Measurements from ENCODE around the gene EDA2R. TPM values are rescaled to one million over a fixed set of nuclear protein-coding genes. Genes with fewer than 3 reads are reported as not detected.

EDA2R gene
- total RNA-seq, 1 donor from 2014 or later = 8.0 TPM

- TF ChIP-seq EZH2 (IDR thresholded peaks at IDR 0.05) = no peak
- no peak for TF ChIP-seq EZH2phosphoT487 (IDR thresholded peaks at IDR 0.05)
- TF ChIP-seq, protein P1, sequence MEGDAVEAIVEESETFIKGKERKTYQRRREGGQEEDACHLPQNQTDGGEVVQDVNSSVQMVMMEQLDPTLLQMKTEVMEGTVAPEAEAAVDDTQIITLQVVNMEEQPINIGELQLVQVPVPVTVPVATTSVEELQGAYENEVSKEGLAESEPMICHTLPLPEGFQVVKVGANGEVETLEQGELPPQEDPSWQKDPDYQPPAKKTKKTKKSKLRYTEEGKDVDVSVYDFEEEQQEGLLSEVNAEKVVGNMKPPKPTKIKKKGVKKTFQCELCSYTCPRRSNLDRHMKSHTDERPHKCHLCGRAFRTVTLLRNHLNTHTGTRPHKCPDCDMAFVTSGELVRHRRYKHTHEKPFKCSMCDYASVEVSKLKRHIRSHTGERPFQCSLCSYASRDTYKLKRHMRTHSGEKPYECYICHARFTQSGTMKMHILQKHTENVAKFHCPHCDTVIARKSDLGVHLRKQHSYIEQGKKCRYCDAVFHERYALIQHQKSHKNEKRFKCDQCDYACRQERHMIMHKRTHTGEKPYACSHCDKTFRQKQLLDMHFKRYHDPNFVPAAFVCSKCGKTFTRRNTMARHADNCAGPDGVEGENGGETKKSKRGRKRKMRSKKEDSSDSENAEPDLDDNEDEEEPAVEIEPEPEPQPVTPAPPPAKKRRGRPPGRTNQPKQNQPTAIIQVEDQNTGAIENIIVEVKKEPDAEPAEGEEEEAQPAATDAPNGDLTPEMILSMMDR (IDR thresholded peaks at IDR 0.05) = no peak
- Mint-ChIP-seq H3K36me3 (no peaks in the 10 kb centered on the region), H3K27me3 (ENCODE audit: insufficient read depth, low read depth) (peaks cover 3% of the 10 kb centered on the region), H3K9me3 (peaks cover 8% of the 10 kb centered on the region), H3K27ac (no peak overlapping the region), H3K4me1 (peaks cover 2% of the 10 kb centered on the region), H3K4me3 (no peak overlapping the region)
- Histone ChIP-seq H3K4me2 (no peak overlapping the region), H3K36me3 (no peaks in the 10 kb centered on the region), H3K27me3 (no peaks in the 10 kb centered on the region), H3K9me3 (ENCODE audit: low read depth) (no peaks in the 10 kb centered on the region), H3K4me1 (peaks cover 5% of the 10 kb centered on the region), H3F3A (ENCODE audit: low read depth) (peaks cover 3% of the 10 kb centered on the region), H4K20me1 (ENCODE audit: low read depth) (no peaks in the 10 kb centered on the region), H3K27ac (no peak overlapping the region), H3K9ac (no peak overlapping the region), H2AFZ (replicated peaks) (no peak overlapping the region), H3K79me2 (ENCODE audit: low read depth) (peaks cover 30% of the 10 kb centered on the region), H3K4me3 (no peak overlapping the region)
- no peak for DNase-seq (ENCODE audit: low spot score)
Measured at GRCh38 chrX:66632981-66633380, 5.9 kb downstream of the EDA2R start.

DNA sequence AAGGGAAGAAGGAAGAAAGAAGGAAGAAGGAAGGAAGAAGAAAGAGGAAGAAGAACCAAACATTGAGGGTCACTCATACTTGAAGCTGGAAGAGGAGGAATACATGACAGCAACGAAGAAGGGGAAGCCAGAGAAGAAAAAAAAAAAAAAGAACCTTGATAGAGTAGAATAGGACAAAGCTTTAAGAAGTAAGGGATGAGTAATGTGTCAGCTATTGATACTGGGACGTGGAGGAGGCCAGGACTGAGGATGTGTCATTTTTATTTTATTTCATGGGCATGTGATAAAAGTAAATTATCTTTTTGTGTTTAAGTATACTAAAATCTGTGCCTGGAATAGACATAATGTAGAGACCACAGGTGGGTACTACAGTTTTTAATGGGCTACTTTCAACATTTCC is 6.4 kb downstream of the EDA2R start:
- no peaks in the 10 kb centered on the region for H3K27me3 ChIP-seq
- peaks cover 3% of the 10 kb centered on the region for H3K27me3 Mint-ChIP-seq (ENCODE audit: insufficient read depth, low read depth)
- H3K4me2 ChIP-seq = no peak overlapping the region
- H3K79me2 ChIP-seq (ENCODE audit: low read depth) = peaks cover 35% of the 10 kb centered on the region
- H3K9ac ChIP-seq = no peak overlapping the region
- no peaks in the 10 kb centered on the region for H4K20me1 ChIP-seq (ENCODE audit: low read depth)
- H3K27ac ChIP-seq = no peak overlapping the region
- H3F3A ChIP-seq (ENCODE audit: low read depth) = no peaks in the 10 kb centered on the region
- no peak for DNase-seq (ENCODE audit: low spot score)
- H3K4me1 ChIP-seq = peaks cover 3% of the 10 kb centered on the region
- H3K4me3 Mint-ChIP-seq = no peak overlapping the region
- H3K36me3 Mint-ChIP-seq = no peaks in the 10 kb centered on the region
- TF ChIP-seq, protein P1 (IDR thresholded peaks at IDR 0.05) = no peak
- TF ChIP-seq EZH2 (IDR thresholded peaks at IDR 0.05) (no peak), EZH2phosphoT487 (IDR thresholded peaks at IDR 0.05) (no peak)
- H3K4me3 ChIP-seq = no peak overlapping the region
- H3K9me3 ChIP-seq (ENCODE audit: low read depth) = no peaks in the 10 kb centered on the region
- no peak overlapping the region for H3K27ac Mint-ChIP-seq
- no peak overlapping the region for H2AFZ ChIP-seq (replicated peaks)
- H3K36me3 ChIP-seq = no peaks in the 10 kb centered on the region
- peaks cover 2% of the 10 kb centered on the region for H3K4me1 Mint-ChIP-seq
- peaks cover 8% of the 10 kb centered on the region for H3K9me3 Mint-ChIP-seq

- no peaks in the 10 kb centered on the region for H3K4me1 ChIP-seq
- H3K4me2 ChIP-seq = no peak overlapping the region
- Mint-ChIP-seq H3K9me3 (peaks cover 18% of the 10 kb centered on the region), H3K27me3 (ENCODE audit: insufficient read depth, low read depth) (peaks cover 4% of the 10 kb centered on the region), H3K4me3 (no peak overlapping the region), H3K36me3 (no peaks in the 10 kb centered on the region), H3K4me1 (no peaks in the 10 kb centered on the region), H3K27ac (no peak overlapping the region)
- no peaks in the 10 kb centered on the region for H4K20me1 ChIP-seq (ENCODE audit: low read depth)
- no peak overlapping the region for H3K27ac ChIP-seq
- H3K36me3 ChIP-seq = no peaks in the 10 kb centered on the region
- peaks cover 34% of the 10 kb centered on the region for H3K79me2 ChIP-seq (ENCODE audit: low read depth)
- no peak for DNase-seq (ENCODE audit: low spot score)
- no peaks in the 10 kb centered on the region for H3K27me3 ChIP-seq
- no peaks in the 10 kb centered on the region for H3K9me3 ChIP-seq (ENCODE audit: low read depth)
- TF ChIP-seq EZH2 (IDR thresholded peaks at IDR 0.05) (no peak), EZH2phosphoT487 (IDR thresholded peaks at IDR 0.05) (no peak)
- TF ChIP-seq, protein P1 (IDR thresholded peaks at IDR 0.05) = no peak
- no peak overlapping the region for H3K9ac ChIP-seq
- no peak overlapping the region for H3K4me3 ChIP-seq
- H3F3A ChIP-seq (ENCODE audit: low read depth) = no peaks in the 10 kb centered on the region
- H2AFZ ChIP-seq (replicated peaks) = no peak overlapping the region
Measured at GRCh38 chrX:66625525-66625924, 13.4 kb downstream of the EDA2R start.

All from neural progenitor cell (in vitro differentiated cells).